Mucosa of rectum (tissue), 2 donors: Measurements from ENCODE around the gene GARNL3.

Experiments
- H3K27ac ChIP-seq, 2 donors: one replicate each; pipeline ENCODE4 v1.7.0; 2013; ENCODE audit warnings: inconsistent platforms in 2 of 2, low read depth in 2 of 2, low read length in 2 of 2
- H3K27me3 ChIP-seq, 2 donors: one replicate each; pipeline ENCODE4 v1.7.0; 2013; ENCODE audit warnings: low read length in 2 of 2; ENCODE audit not compliant: control insufficient read depth in 2 of 2, insufficient read depth in 2 of 2
- H3K36me3 ChIP-seq, 2 donors: one replicate each; pipeline ENCODE4 v1.7.0; 2013; ENCODE audit warnings: low read length in 2 of 2; ENCODE audit not compliant: control insufficient read depth in 2 of 2, insufficient read depth in 2 of 2
- H3K4me1 ChIP-seq, 2 donors: one replicate each; pipeline ENCODE4 v1.7.0; 2013; ENCODE audit warnings: low read length in 2 of 2, mild to moderate bottlenecking in 1 of 2; ENCODE audit not compliant: control insufficient read depth in 2 of 2, insufficient read depth in 2 of 2
- H3K4me3 ChIP-seq, 2 donors: one replicate each; pipeline ENCODE4 v1.7.0; 2013; ENCODE audit warnings: low read length in 2 of 2
- H3K9ac ChIP-seq, 2 donors: one replicate each; pipeline ENCODE4 v1.7.0; 2013; ENCODE audit warnings: low read length in 2 of 2, low read depth in 1 of 2, mild to moderate bottlenecking in 1 of 2
- H3K9me3 ChIP-seq, 2 donors: one replicate each; pipeline ENCODE4 v1.7.0; 2013; ENCODE audit warnings: low read length in 2 of 2; ENCODE audit not compliant: control insufficient read depth in 2 of 2
- donor health status: healthy.
- donor health status: Normal muscosa, but diverticular disease.

The GARNL3 gene, protein sequence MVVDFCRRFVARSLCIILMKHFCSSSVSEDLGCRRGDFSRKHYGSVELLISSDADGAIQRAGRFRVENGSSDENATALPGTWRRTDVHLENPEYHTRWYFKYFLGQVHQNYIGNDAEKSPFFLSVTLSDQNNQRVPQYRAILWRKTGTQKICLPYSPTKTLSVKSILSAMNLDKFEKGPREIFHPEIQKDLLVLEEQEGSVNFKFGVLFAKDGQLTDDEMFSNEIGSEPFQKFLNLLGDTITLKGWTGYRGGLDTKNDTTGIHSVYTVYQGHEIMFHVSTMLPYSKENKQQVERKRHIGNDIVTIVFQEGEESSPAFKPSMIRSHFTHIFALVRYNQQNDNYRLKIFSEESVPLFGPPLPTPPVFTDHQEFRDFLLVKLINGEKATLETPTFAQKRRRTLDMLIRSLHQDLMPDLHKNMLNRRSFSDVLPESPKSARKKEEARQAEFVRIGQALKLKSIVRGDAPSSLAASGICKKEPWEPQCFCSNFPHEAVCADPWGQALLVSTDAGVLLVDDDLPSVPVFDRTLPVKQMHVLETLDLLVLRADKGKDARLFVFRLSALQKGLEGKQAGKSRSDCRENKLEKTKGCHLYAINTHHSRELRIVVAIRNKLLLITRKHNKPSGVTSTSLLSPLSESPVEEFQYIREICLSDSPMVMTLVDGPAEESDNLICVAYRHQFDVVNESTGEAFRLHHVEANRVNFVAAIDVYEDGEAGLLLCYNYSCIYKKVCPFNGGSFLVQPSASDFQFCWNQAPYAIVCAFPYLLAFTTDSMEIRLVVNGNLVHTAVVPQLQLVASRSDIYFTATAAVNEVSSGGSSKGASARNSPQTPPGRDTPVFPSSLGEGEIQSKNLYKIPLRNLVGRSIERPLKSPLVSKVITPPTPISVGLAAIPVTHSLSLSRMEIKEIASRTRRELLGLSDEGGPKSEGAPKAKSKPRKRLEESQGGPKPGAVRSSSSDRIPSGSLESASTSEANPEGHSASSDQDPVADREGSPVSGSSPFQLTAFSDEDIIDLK

DNA sequence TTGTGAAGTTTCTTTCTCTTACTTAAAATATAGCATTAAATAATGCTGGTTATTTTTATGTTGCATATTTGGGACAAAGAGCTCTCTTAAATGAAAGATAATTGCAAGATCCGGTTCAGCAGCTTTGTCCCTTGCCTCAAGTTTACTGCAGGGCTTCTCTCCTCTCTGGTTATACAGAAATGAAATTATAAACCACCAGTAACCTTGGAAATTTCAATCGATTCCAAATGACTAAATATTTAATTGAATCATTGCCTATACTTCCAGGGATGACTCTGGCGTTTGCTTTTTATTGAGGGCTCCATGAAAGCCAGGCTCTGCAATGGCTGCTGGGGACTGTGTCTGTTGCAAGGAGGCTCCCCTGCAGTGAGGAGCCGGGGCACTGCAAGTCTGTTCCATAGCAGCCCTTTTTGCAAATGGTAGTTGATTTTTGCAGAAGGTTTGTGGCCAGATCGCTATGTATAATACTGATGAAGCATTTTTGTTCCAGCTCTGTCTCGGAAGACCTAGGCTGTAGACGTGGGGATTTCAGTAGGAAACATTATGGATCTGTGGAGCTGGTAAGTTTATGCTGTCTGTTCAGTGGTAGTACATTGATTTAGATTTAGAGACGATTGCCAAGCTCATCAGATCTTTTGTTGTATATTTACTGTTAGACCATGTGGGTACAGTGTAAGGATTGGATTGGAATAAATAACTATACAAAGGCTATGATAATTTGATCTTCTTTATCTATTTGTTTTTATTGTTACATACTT is at the start of gene GARNL3:
TSS of gene GARNL3 (plus strand) at position 313 of the 758 bp plus-strand sequence. CDS start at position 417, 104 bp downstream.
- Histone ChIP-seq H3K4me1 (no peaks in the 10 kb centered on the region), H3K27ac (no peak within 1 kb of the TSS), H3K36me3 (no peaks in the 10 kb centered on the region), H3K4me3 (no peak within 1 kb of the TSS), H3K9me3 (no peaks in the 10 kb centered on the region), H3K9ac (no peak within 1 kb of the TSS), H3K27me3 (no peaks in the 10 kb centered on the region)

DNA sequence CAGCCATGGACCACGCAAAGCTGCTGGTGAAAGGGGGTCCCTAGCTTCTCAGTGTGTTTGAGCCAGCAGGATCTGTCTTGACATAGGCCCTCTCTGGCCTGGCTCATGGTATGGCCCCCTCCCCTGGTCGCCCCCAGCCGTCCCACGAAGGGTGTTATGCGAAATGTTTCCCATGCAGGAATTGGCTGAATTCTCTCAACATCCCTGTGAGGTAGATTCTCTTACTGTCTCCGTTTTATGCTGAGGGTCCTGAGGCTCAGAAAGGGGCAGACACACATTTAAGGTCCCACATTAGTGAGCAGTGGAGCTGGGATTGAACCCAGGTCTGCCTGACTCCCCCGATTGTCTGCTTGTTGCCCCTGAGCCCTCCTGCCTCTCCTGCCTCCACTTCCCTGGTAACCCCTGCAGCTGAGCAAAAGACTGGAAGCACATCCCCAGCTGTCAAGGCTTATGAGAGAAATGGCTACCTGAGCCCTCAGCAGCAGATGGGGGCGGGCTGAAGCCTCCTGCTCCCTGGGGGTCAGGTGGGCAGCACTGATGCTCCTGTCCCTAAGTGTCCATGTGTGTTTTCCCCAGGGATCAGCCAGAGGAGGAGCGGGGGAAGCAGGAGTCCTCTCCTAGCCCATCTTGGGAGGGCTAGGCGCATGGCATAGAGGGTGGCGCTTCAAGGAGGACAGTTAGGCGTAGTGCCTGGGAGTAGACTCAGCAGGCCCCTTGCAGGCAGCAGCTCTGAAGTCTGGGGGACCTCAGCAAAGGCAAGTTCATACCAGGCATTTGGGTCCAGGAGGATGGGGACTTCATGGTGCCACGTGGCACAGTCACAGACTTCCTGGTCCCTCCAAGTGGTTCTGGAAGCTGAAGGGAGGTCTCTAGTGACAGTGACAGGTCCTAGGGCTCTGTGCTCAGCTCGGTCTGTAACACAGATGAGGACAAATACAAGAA is 49.0 kb upstream of the GARNL3 start:
- Histone ChIP-seq H3K4me1 (no peaks in the 10 kb centered on the region), H3K27me3 (no peaks in the 10 kb centered on the region), H3K4me3 (no peak overlapping the region), H3K36me3 (no peaks in the 10 kb centered on the region), H3K9me3 (no peaks in the 10 kb centered on the region), H3K27ac (no peak overlapping the region), H3K9ac (no peak overlapping the region)

DNA sequence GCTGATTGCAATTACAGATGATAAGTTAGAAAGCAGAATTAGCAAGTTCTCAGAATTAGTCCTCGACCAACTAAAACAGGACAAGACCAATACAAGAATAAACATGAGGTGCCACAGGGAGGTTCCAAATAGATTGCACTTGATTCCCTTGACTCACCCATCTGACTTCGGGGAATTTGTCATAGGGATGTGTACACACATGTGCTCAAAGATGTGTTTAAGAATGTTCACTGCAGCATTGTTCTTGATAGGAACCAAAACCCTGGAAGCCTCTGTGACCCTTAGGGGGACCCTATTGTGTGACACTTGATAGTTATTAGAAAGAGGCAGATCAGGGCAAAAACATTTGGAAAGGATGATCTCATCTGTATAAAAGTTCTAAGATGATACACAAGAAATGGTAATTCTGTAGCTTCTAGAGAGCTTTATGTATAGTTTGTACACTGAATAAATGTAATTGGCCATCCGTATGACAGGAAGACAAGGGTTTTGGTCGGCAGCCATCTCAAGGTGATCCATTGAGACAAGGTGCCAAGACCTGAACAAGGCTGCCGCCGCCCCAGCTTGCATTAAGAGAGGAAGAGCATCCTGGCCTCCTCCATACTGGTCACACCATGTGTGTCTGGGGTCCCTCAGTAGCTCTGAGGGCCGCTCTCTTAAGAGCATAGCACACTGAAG is 48.2 kb upstream of the GARNL3 start:
- H3K9ac ChIP-seq: no peak overlapping the region
- H3K4me1 ChIP-seq: no peaks in the 10 kb centered on the region
- H3K4me3 ChIP-seq: no peak overlapping the region
- no peaks in the 10 kb centered on the region for H3K9me3 ChIP-seq
- no peak overlapping the region for H3K27ac ChIP-seq
- H3K27me3 ChIP-seq: no peaks in the 10 kb centered on the region
- no peaks in the 10 kb centered on the region for H3K36me3 ChIP-seq

DNA sequence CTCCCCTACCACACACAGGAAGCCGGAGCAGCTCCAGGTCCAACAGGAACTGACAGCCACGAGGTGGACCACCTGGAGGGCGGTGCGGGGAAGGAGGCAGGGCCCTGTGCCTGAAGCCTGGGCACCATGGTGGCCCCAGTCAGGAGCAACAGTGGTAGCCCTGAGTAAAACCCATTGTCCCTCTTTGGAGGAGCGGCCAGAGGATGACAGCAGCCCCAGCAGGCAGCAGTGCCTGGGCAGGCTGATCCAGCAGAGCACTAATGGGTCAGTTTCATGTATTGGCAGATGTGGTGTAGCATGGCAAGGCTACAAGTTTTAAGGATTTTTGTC is 47.7 kb upstream of the GARNL3 start:
- Histone ChIP-seq H3K9ac (no peak overlapping the region), H3K4me3 (no peak overlapping the region), H3K4me1 (no peaks in the 10 kb centered on the region), H3K27ac (no peak overlapping the region), H3K27me3 (no peaks in the 10 kb centered on the region), H3K36me3 (no peaks in the 10 kb centered on the region), H3K9me3 (no peaks in the 10 kb centered on the region)

DNA sequence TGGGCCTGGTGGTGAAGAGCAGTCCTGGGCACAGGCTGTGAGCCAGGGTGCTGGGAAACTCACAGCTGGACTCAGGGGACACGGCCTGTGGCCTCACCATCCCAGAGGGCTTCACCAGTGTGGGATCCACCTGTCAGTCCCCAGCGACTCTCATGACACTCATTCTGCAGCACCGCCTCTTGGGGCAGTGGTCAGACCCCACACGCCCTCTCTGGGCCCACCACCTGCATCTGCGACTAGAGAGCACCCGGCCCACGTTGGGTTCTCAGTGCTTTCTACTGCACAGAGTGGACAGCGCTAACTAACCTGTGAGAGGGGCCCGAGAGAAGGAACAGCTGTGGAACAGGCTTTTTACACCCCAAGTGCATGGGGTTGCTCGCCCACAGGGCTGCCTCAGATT is 45.8 kb upstream of the GARNL3 start:
- Histone ChIP-seq H3K9ac (no peak overlapping the region), H3K36me3 (no peaks in the 10 kb centered on the region), H3K27ac (no peak overlapping the region), H3K27me3 (no peaks in the 10 kb centered on the region), H3K4me1 (peaks cover under 1% of the 10 kb centered on the region in 2 donors), H3K4me3 (no peak overlapping the region), H3K9me3 (no peaks in the 10 kb centered on the region)

GRCh38 chr9:127219520-127219919 is 45.1 kb upstream of the GARNL3 start:
- Histone ChIP-seq H3K9ac (no peak overlapping the region), H3K9me3 (no peaks in the 10 kb centered on the region), H3K4me1 (peaks cover 3 to 7% of the 10 kb centered on the region in 2 donors), H3K27me3 (no peaks in the 10 kb centered on the region), H3K36me3 (no peaks in the 10 kb centered on the region), H3K27ac (no peak overlapping the region), H3K4me3 (no peak overlapping the region)

- no peaks in the 10 kb centered on the region for H3K9me3 ChIP-seq
- no peaks in the 10 kb centered on the region for H3K36me3 ChIP-seq
- H3K27ac ChIP-seq: no peak overlapping the region
- H3K27me3 ChIP-seq: no peaks in the 10 kb centered on the region
- no peak overlapping the region for H3K4me3 ChIP-seq
- no peak overlapping the region for H3K9ac ChIP-seq
- H3K4me1 ChIP-seq: peaks cover 8 to 11% of the 10 kb centered on the region in 2 donors
Observed at GRCh38 chr9:127221695-127222094, 42.9 kb upstream of the GARNL3 start.

- Histone ChIP-seq H3K9ac (no peak overlapping the region), H3K4me1 (peaks cover 8 to 11% of the 10 kb centered on the region in 2 donors), H3K4me3 (no peak overlapping the region), H3K9me3 (no peaks in the 10 kb centered on the region), H3K27ac (no peak overlapping the region), H3K36me3 (no peaks in the 10 kb centered on the region), H3K27me3 (no peaks in the 10 kb centered on the region)
Observed at GRCh38 chr9:127222388-127223095, 42.0 kb upstream of the GARNL3 start.
